OCI-LY1 (cell line): ENCODE data around the gene CHTF18.

Experiments
- H2AFZ ChIP-seq: fragments of 200-600 bp; sonication (generic), shearing (Covaris generic); 2 replicates; pipeline ENCODE4 v1.6.0; 2014; ENCODE audit warnings: antibody characterized with exemption, mild to moderate bottlenecking, low read length
- H3F3A ChIP-seq: fragments of 200-600 bp; sonication (generic), shearing (Covaris generic); 2 replicates; pipeline ENCODE4 v1.6.0; 2014; ENCODE audit warnings: mild to moderate bottlenecking, antibody characterized with exemption, low read length, moderate library complexity; ENCODE audit not compliant: insufficient read depth
- H3K27ac ChIP-seq: fragments of 200-600 bp; sonication (generic); 2 replicates; pipeline ENCODE4 v1.5.1; 2014; ENCODE audit warnings: low read length, mixed run types, mild to moderate bottlenecking, low read depth; ENCODE audit not compliant: poor library complexity, severe bottlenecking
- H3K27me3 ChIP-seq: fragments of 200-600 bp; sonication (generic); 2 replicates; pipeline ENCODE4 v1.6.0; 2014; ENCODE audit warnings: antibody characterized with exemption, mild to moderate bottlenecking, low read length, moderate library complexity; ENCODE audit not compliant: insufficient read depth
- H3K36me3 ChIP-seq: fragments of 200-600 bp; sonication (generic); 2 replicates; pipeline ENCODE4 v1.6.1; 2014; ENCODE audit warnings: mild to moderate bottlenecking, antibody characterized with exemption, low read length, moderate library complexity, mixed read lengths; ENCODE audit not compliant: insufficient read depth
- H3K4me1 ChIP-seq: fragments of 200-600 bp; sonication (generic); 2 replicates; pipeline ENCODE4 v1.5.1; 2014; ENCODE audit warnings: mild to moderate bottlenecking, low read length, moderate library complexity; ENCODE audit not compliant: insufficient read depth, severe bottlenecking
- H3K4me2 ChIP-seq: fragments of 200-600 bp; sonication (generic), shearing (Covaris generic); 2 replicates; pipeline ENCODE4 v1.6.1; 2014; ENCODE audit warnings: low read length
- H3K4me3 ChIP-seq: fragments of 200-600 bp; sonication (generic); 2 replicates; pipeline ENCODE4 v1.5.1; 2014; ENCODE audit warnings: low read length, low read depth, mild to moderate bottlenecking, mixed read lengths; ENCODE audit not compliant: poor library complexity, severe bottlenecking
- H3K79me2 ChIP-seq: fragments of 200-600 bp; shearing (Covaris generic); 2 replicates; pipeline ENCODE4 v1.6.1; 2016; ENCODE audit warnings: mixed run types, low read length, mixed read lengths; ENCODE audit not compliant: insufficient read depth
- H3K9ac ChIP-seq: fragments of 200-600 bp; sonication (generic), shearing (Covaris generic); 2 replicates; pipeline ENCODE4 v1.6.1; 2014; ENCODE audit warnings: mild to moderate bottlenecking, low read length, mixed read lengths
- H3K9me2 ChIP-seq: fragments of 200-600 bp; sonication (generic), shearing (Covaris generic); 2 replicates; pipeline ENCODE4 v1.6.1; 2014; ENCODE audit warnings: low read depth, mild to moderate bottlenecking, low read length, mixed read lengths
- H3K9me3 ChIP-seq: fragments of 200-600 bp; shearing (Covaris generic); 2 replicates; pipeline ENCODE4 v1.6.1; 2014; ENCODE audit warnings: low read length, mixed read lengths
- H4K20me1 ChIP-seq: fragments of 200-600 bp; sonication (generic), shearing (Covaris generic); 2 replicates; pipeline ENCODE4 v1.6.0; 2016; ENCODE audit warnings: mild to moderate bottlenecking, low read length; ENCODE audit not compliant: insufficient read depth
- CTCF ChIP-seq: fragments of 200-600 bp; sonication (generic), shearing (Covaris generic); IDR thresholded peaks from 2 replicates; pipeline ENCODE4 v1.5.1; 2017; ENCODE audit warnings: mild to moderate bottlenecking, antibody characterized with exemption, low read length, moderate library complexity, mixed read lengths
- EZH2 ChIP-seq: fragments of 200-600 bp; sonication (generic), shearing (Covaris generic); IDR thresholded peaks from 2 replicates; pipeline ENCODE4 v1.8.0; 2017; ENCODE audit warnings: borderline replicate concordance, mixed run types, mild to moderate bottlenecking, antibody characterized with exemption, low read length, moderate library complexity, mixed read lengths

CHTF18 gene

GRCh38 chr16:820748-821147, 32.3 kb downstream of the CHTF18 start:
- Histone ChIP-seq H3K27me3 (peaks cover 9% of the 10 kb centered on the region; the same call in 1 of the 2 replicates), H2AFZ (no peak overlapping the region), H4K20me1 (no peaks in the 10 kb centered on the region), H3K79me2 (no peaks in the 10 kb centered on the region), H3K9me3 (no peaks in the 10 kb centered on the region), H3K4me1 (no peaks in the 10 kb centered on the region), H3K36me3 (no peaks in the 10 kb centered on the region), H3K9me2 (no peaks in the 10 kb centered on the region), H3F3A (no peaks in the 10 kb centered on the region), H3K27ac (no peak overlapping the region), H3K4me2 (no peak overlapping the region), H3K4me3 (no peak overlapping the region), H3K9ac (no peak overlapping the region)
- TF ChIP-seq CTCF (no peak), EZH2 (no peak)

- no peak overlapping the region for H3K4me2 ChIP-seq
- H3F3A ChIP-seq, result no peaks in the 10 kb centered on the region
- no peaks in the 10 kb centered on the region for H4K20me1 ChIP-seq
- no peak overlapping the region for H2AFZ ChIP-seq
- no peaks in the 10 kb centered on the region for H3K4me1 ChIP-seq
- no peaks in the 10 kb centered on the region for H3K79me2 ChIP-seq
- H3K27me3 ChIP-seq, result peaks cover 9% of the 10 kb centered on the region; the same call in 1 of the 2 replicates
- TF ChIP-seq CTCF, result no peak
- no peak for TF ChIP-seq EZH2
- H3K27ac ChIP-seq, result no peak overlapping the region
- H3K36me3 ChIP-seq, result no peaks in the 10 kb centered on the region
- H3K9me2 ChIP-seq, result no peaks in the 10 kb centered on the region
- H3K4me3 ChIP-seq, result no peak overlapping the region
- H3K9me3 ChIP-seq, result no peaks in the 10 kb centered on the region
- no peak overlapping the region for H3K9ac ChIP-seq
Measured at GRCh38 chr16:821751-822150, 33.3 kb downstream of the CHTF18 start.

GRCh38 chr16:822174-822908, 33.9 kb downstream of the CHTF18 start:
- Histone ChIP-seq H3K9ac (no peak overlapping the region), H2AFZ (no peak overlapping the region), H3K36me3 (no peaks in the 10 kb centered on the region), H3K4me2 (no peak overlapping the region), H3K4me3 (no peak overlapping the region), H3K79me2 (no peaks in the 10 kb centered on the region), H3K27me3 (peaks cover 9% of the 10 kb centered on the region; the same call in 1 of the 2 replicates), H3K9me2 (no peaks in the 10 kb centered on the region), H3K4me1 (no peaks in the 10 kb centered on the region), H3F3A (no peaks in the 10 kb centered on the region), H3K9me3 (no peaks in the 10 kb centered on the region), H4K20me1 (no peaks in the 10 kb centered on the region), H3K27ac (no peak overlapping the region)
- TF ChIP-seq CTCF (no peak), EZH2 (no peak)
